HepG2 (cell line): ENCODE data around the gene PLCG1. TPM values are rescaled to one million over a fixed set of nuclear protein-coding genes. Genes with fewer than 3 reads are reported as not detected.

Experiments used
- CENPT ChIP-seq: sonication (generic); formaldehyde crosslinking; IDR thresholded peaks from 2 replicates; pipeline ENCODE4 v1.8.0; 2022; ENCODE audit warnings: low read depth, mild to moderate bottlenecking, moderate library complexity, missing genetic modification reagents
- DMAP1 ChIP-seq: IDR thresholded peaks from 2 replicates; pipeline ENCODE4 v1.6.1; 2016
- FOXJ3 ChIP-seq: sonication (generic); formaldehyde crosslinking; IDR thresholded peaks from 2 replicates; pipeline ENCODE4 v1.4.0; 2020; ENCODE audit warnings: missing genetic modification reagents, mild to moderate bottlenecking, borderline replicate concordance
- FOXK1 ChIP-seq: sonication (generic); formaldehyde crosslinking; IDR thresholded peaks from 2 replicates; pipeline ENCODE4 v1.4.0; 2020; ENCODE audit warnings: low read depth, missing genetic modification reagents, borderline replicate concordance
- GABPB1 ChIP-seq: IDR thresholded peaks from 2 replicates; pipeline ENCODE4 v1.6.1; 2016; ENCODE audit warnings: mild to moderate bottlenecking, missing genetic modification reagents, moderate library complexity, missing compliant biosample characterization
- HDAC6 ChIP-seq: fragments of 200-600 bp; sonication (generic); IDR thresholded peaks from 2 replicates; pipeline ENCODE4 v1.7.0; 2017; ENCODE audit warnings: mild to moderate bottlenecking, antibody characterized with exemption, low read length, low read depth
- KIAA2018 ChIP-seq: sonication (generic); formaldehyde crosslinking; IDR thresholded peaks from 2 replicates; pipeline ENCODE4 v1.5.0; 2020; ENCODE audit warnings: mild to moderate bottlenecking, missing genetic modification reagents, borderline replicate concordance
- MYNN ChIP-seq: sonication (generic); formaldehyde crosslinking; IDR thresholded peaks from 2 replicates; pipeline ENCODE4 v1.4.0; 2020; ENCODE audit warnings: mild to moderate bottlenecking, low read depth, missing genetic modification reagents
- NFRKB ChIP-seq: fragments of 450-650 bp; IDR thresholded peaks from 2 replicates; pipeline ENCODE4 v1.6.1; 2017
- NR0B2 ChIP-seq: sonication (generic); formaldehyde crosslinking; IDR thresholded peaks from 2 replicates; pipeline ENCODE4 v1.4.0; 2020; ENCODE audit warnings: mild to moderate bottlenecking, missing genetic modification reagents
- PCBP1 ChIP-seq: fragments of 200-400 bp; formaldehyde crosslinking; IDR thresholded peaks from 2 replicates; pipeline ENCODE4 v1.6.1; 2017; ENCODE audit warnings: mild to moderate bottlenecking, low read depth, low read length, borderline replicate concordance
- PRDM10 ChIP-seq: sonication (generic); formaldehyde crosslinking; IDR thresholded peaks from 2 replicates; pipeline ENCODE4 v1.4.0; 2020; ENCODE audit warnings: low read depth, missing genetic modification reagents
- TCF7L2 ChIP-seq: IDR thresholded peaks from 2 replicates; pipeline ENCODE4 v1.6.1; 2011; ENCODE audit warnings: mild to moderate bottlenecking, low read depth, low read length, moderate library complexity
- ZFP36L1 ChIP-seq: sonication (generic); formaldehyde crosslinking; IDR thresholded peaks from 2 replicates; pipeline ENCODE4 v1.8.0; 2022; ENCODE audit warnings: mild to moderate bottlenecking, missing genetic modification reagents, moderate library complexity
- ZFP62 ChIP-seq: sonication (generic); formaldehyde crosslinking; IDR thresholded peaks from 2 replicates; pipeline ENCODE4 v1.4.0; 2020; ENCODE audit warnings: missing genetic modification reagents
- ZNF678 ChIP-seq: sonication (generic); formaldehyde crosslinking; IDR thresholded peaks from 2 replicates; pipeline ENCODE4 v1.4.0; 2020; ENCODE audit warnings: mild to moderate bottlenecking, missing genetic modification reagents
- ZNF737 ChIP-seq: sonication (generic); formaldehyde crosslinking; IDR thresholded peaks from 2 replicates; pipeline ENCODE4 v1.5.0; 2020; ENCODE audit warnings: missing genetic modification reagents, mild to moderate bottlenecking, borderline replicate concordance
- ZNF792 ChIP-seq: IDR thresholded peaks from 2 replicates; pipeline ENCODE4 v1.6.1; 2016
- polyA plus RNA-seq, 8 experiments: library from polyadenylated mRNA; depleted of rRNA in 3 of 8; stranded (reverse) in 7 of 8; unstranded in 1 of 8; fragments of >200 nt; fragmentation: Illumina TruSeq in 4 of 8; extraction: Trizol in 4 of 8; gene quantifications; 2 replicates each; pipeline versions ENCODE4 v1.2.1 to v1.2.3, GENCODE V29; 2011 to 2016; ENCODE audit warnings: low read depth in 4 of 8, missing spikeins in 1 of 8, mixed read lengths in 1 of 8; ENCODE audit not compliant: insufficient read depth in 1 of 8
- total RNA-seq, 5 experiments: library from RNA; depleted of rRNA; stranded (reverse); fragments of >200 nt; fragmentation: Illumina TruSeq; extraction: Trizol; gene quantifications; 2 replicates each; pipeline ENCODE4 v1.2.3, GENCODE V29; 2016; ENCODE audit warnings: low read depth in 1 of 5

PLCG1 gene
- total and polyA plus RNA-seq, 2 of the 13 experiments (the other 11 are each of a cell fraction or from before 2014, with no cell fraction given) = 85.3 to 158 TPM

GRCh38 chr20:41125530-41126457, 11.5 kb upstream of the PLCG1 start (continued):
- TF ChIP-seq KIAA2018 (CRISPR knock-in tag) (no peak), NR0B2 (CRISPR knock-in tag) (no peak), DMAP1 (CRISPR knock-in tag) (no peak), GABPB1 (CRISPR knock-in tag) (no peak), TCF7L2 (no peak), ZNF737 (CRISPR knock-in tag) (no peak), ZFP36L1 (CRISPR knock-in tag) (no peak), PRDM10 (CRISPR knock-in tag) (no peak), ZNF792 (CRISPR knock-in tag) (no peak), CENPT (CRISPR knock-in tag) (no peak), NFRKB (no peak), HDAC6 (no peak), FOXK1 (CRISPR knock-in tag) (no peak), ZNF678 (CRISPR knock-in tag) (no peak), MYNN (no peak), ZFP62 (CRISPR knock-in tag) (no peak), FOXJ3 (CRISPR knock-in tag) (no peak), PCBP1 (no peak)
